Endothelial cell of umbilical vein (primary cell): ENCODE measurements around the gene ZBTB20. TPM values are rescaled to one million over a fixed set of nuclear protein-coding genes. Genes with fewer than 3 reads are reported as not detected.

Experiments used
- BruUV-seq: library from RNA; stranded (reverse); fragments of 400-500 nt; replicated peaks from 2 replicates; lab custom pipeline; 2021; lab: Mats Ljungman, UMichigan
- CTCF ChIA-PET: fragments of 300-600, 350-600 bp; sonication (Branson Sonifier 250); formaldehyde crosslinking; loops from one replicate; lab custom pipeline; 2021; ENCODE audit warnings: antibody characterized with exemption, inconsistent platforms; lab: Charles Lee
- POLR2A ChIA-PET: fragments of 300-600, 350-600 bp; sonication (Branson Sonifier 250); formaldehyde crosslinking; loops from one replicate; lab custom pipeline; 2021; ENCODE audit warnings: antibody characterized with exemption, inconsistent platforms; lab: Charles Lee
- DNase-seq: peaks from one replicate; pipeline ENCODE4 v3.0.0-alpha.2; 2011; ENCODE audit warnings: low read depth, low spot score
- FAIRE-seq: peaks from 2 replicates; lab custom pipeline; 2011; peaks lifted over from hg19 to GRCh38; lab: Jason Lieb, UNC
- H2AFZ ChIP-seq: 2 replicates; pipeline ENCODE4 v1.6.0; 2012; ENCODE audit warnings: low read depth, low read length, control low read depth, inconsistent platforms
- H3K27ac ChIP-seq: 2 replicates; pipeline ENCODE4 v1.5.1; 2011; ENCODE audit warnings: low read depth, mild to moderate bottlenecking, control low read depth, low read length, moderate library complexity; ENCODE audit not compliant: insufficient read depth
- H3K27me3 ChIP-seq, 2 experiments: 2 replicates each; pipeline versions ENCODE4 v1.6.0 to v1.6.1; 2011; ENCODE audit warnings: low read length in 2 of 2, mixed read lengths in 1 of 2; ENCODE audit not compliant: control insufficient read depth in 2 of 2, insufficient read depth in 2 of 2
- H3K36me3 ChIP-seq, 2 experiments: 2 replicates in 1 of 2; 3 replicates in 1 of 2; pipeline ENCODE4 v1.5.1; 2011; ENCODE audit warnings: low read length in 2 of 2, mild to moderate bottlenecking in 1 of 2, moderate library complexity in 1 of 2; ENCODE audit not compliant: control insufficient read depth in 2 of 2, insufficient read depth in 2 of 2; ENCODE audit errors: extremely low read depth in 1 of 2
- H3K4me1 ChIP-seq: 3 replicates; pipeline ENCODE4 v1.5.1; 2011; ENCODE audit warnings: mild to moderate bottlenecking, low read length; ENCODE audit not compliant: control insufficient read depth, insufficient read depth; ENCODE audit errors: extremely low read depth
- H3K4me2 ChIP-seq: 2 replicates; pipeline ENCODE4 v1.6.1; 2011; ENCODE audit warnings: low read length, control low read depth, mixed read lengths; ENCODE audit not compliant: insufficient read depth
- H3K4me3 ChIP-seq, 3 experiments: fragments of 200-600 bp in 1 of 3; sonication (generic), shearing (Covaris generic) in 1 of 3; replicated peaks in 1 of 3; 2 replicates each; pipeline ENCODE4 v1.5.1; 2011 to 2016; ENCODE audit warnings: control low read depth in 3 of 3, low read length in 3 of 3, mild to moderate bottlenecking in 2 of 3, inconsistent platforms in 1 of 3, low read depth in 1 of 3, moderate library complexity in 1 of 3; ENCODE audit not compliant: insufficient read depth in 1 of 3
- H3K79me2 ChIP-seq: 2 replicates; pipeline ENCODE4 v1.6.0; 2012; ENCODE audit warnings: low read length, inconsistent platforms; ENCODE audit not compliant: control insufficient read depth, insufficient read depth
- H3K9ac ChIP-seq: replicated peaks from 2 replicates; pipeline ENCODE3; 2011; ENCODE audit warnings: low read length, control low read depth; ENCODE audit not compliant: insufficient read depth; ENCODE audit errors: extremely low read depth
- H3K9me1 ChIP-seq: replicated peaks from 3 replicates; pipeline ENCODE4 v1.6.0; 2011; ENCODE audit warnings: mild to moderate bottlenecking, low read length; ENCODE audit not compliant: control insufficient read depth, insufficient read depth; ENCODE audit errors: extremely low read depth
- H3K9me3 ChIP-seq: replicated peaks from 2 replicates; pipeline ENCODE4 v1.5.1; 2012; ENCODE audit warnings: low read length, inconsistent platforms; ENCODE audit not compliant: control insufficient read depth, insufficient read depth
- H4K20me1 ChIP-seq: replicated peaks from 2 replicates; pipeline ENCODE3; 2011; ENCODE audit warnings: mild to moderate bottlenecking, low read length; ENCODE audit not compliant: control insufficient read depth, insufficient read depth; ENCODE audit errors: extremely low read depth
- EZH2 ChIP-seq: IDR thresholded peaks from 2 replicates; pipeline ENCODE4 v1.6.1; 2012; ENCODE audit warnings: borderline replicate concordance, low read depth, mild to moderate bottlenecking, moderate library complexity, low read length, inconsistent platforms; ENCODE audit not compliant: severe bottlenecking
- FOS ChIP-seq: IDR thresholded peaks from 2 replicates; pipeline ENCODE4 v1.6.1; 2011; ENCODE audit warnings: mild to moderate bottlenecking, low read length, moderate library complexity, borderline replicate concordance; ENCODE audit not compliant: insufficient read depth
- GATA2 ChIP-seq: IDR thresholded peaks from 2 replicates; pipeline ENCODE4 v1.7.0; 2011; ENCODE audit warnings: low read depth, mild to moderate bottlenecking, moderate library complexity, mixed read lengths, low read length; ENCODE audit not compliant: insufficient read length, insufficient read depth
- JUN ChIP-seq: IDR thresholded peaks from 2 replicates; pipeline ENCODE4 v1.6.1; 2011; ENCODE audit warnings: borderline replicate concordance, low read depth; ENCODE audit not compliant: insufficient read length, insufficient read depth
- MAX ChIP-seq: IDR thresholded peaks from 2 replicates; pipeline ENCODE4 v1.6.1; 2011; ENCODE audit not compliant: insufficient read depth, insufficient read length
- MYC ChIP-seq: IDR thresholded peaks from one replicate; pipeline ENCODE4 v1.6.1; 2011; ENCODE audit warnings: mild to moderate bottlenecking, low read depth, low read length
- POLR2A ChIP-seq: IDR thresholded peaks from 2 replicates; pipeline ENCODE4 v1.6.1; 2012; ENCODE audit warnings: low read depth, mild to moderate bottlenecking, control low read depth, low read length
- POLR2AphosphoS5 ChIP-seq: IDR thresholded peaks from 2 replicates; pipeline ENCODE4 v1.6.1; 2012; ENCODE audit warnings: low read depth, mild to moderate bottlenecking, control low read depth, low read length, moderate library complexity; ENCODE audit not compliant: insufficient read depth
- dilution Hi-C: fragments of 300-500 bp; cut with MboI; formaldehyde crosslinking; loops from one replicate; pipeline ENCODE4 v1.15.0; 2019; ENCODE audit warnings: low sequenced_read_pairs; ENCODE audit not compliant: extremely low pct_ligation_motif_present
- intact Hi-C: fragments of 100-400 bp; cut with micrococcal nuclease; formaldehyde crosslinking; loops from one replicate; pipeline ENCODE4 v1.10.0; 2022
- polyA plus RNA-seq, 4 experiments: library from polyadenylated mRNA; depleted of rRNA in 3 of 4; stranded (reverse) in 3 of 4; unstranded in 1 of 4; fragments of >200 nt; gene quantifications; 2 replicates each; pipeline versions ENCODE4 v1.2.1 to v1.2.3, GENCODE V29; 2011 to 2012; ENCODE audit warnings: missing spikeins in 1 of 4
- total RNA-seq: library from RNA; stranded (reverse); gene quantifications from 2 replicates; pipeline ENCODE4 v1.2.3, GENCODE V29; 2021
- TF ChIP-seq, protein P1 (sequence below), 2 donors: IDR thresholded peaks; 1 replicate in 1 of 2; 2 replicates in 1 of 2; pipeline ENCODE4 v1.5.1; 2011; ENCODE audit warnings: low read length in 2 of 2, mild to moderate bottlenecking in 2 of 2, moderate library complexity in 2 of 2, control low read depth in 1 of 2, inconsistent platforms in 1 of 2, low read depth in 1 of 2; ENCODE audit not compliant: insufficient read depth in 1 of 2; ENCODE audit errors: extremely low read depth in 1 of 2

Gene ZBTB20
- total and polyA plus RNA-seq, 2 donors (not counting 3 experiments of a cell fraction or from before 2014, with no cell fraction given), result 2.1 to 20.5 TPM

DNA sequence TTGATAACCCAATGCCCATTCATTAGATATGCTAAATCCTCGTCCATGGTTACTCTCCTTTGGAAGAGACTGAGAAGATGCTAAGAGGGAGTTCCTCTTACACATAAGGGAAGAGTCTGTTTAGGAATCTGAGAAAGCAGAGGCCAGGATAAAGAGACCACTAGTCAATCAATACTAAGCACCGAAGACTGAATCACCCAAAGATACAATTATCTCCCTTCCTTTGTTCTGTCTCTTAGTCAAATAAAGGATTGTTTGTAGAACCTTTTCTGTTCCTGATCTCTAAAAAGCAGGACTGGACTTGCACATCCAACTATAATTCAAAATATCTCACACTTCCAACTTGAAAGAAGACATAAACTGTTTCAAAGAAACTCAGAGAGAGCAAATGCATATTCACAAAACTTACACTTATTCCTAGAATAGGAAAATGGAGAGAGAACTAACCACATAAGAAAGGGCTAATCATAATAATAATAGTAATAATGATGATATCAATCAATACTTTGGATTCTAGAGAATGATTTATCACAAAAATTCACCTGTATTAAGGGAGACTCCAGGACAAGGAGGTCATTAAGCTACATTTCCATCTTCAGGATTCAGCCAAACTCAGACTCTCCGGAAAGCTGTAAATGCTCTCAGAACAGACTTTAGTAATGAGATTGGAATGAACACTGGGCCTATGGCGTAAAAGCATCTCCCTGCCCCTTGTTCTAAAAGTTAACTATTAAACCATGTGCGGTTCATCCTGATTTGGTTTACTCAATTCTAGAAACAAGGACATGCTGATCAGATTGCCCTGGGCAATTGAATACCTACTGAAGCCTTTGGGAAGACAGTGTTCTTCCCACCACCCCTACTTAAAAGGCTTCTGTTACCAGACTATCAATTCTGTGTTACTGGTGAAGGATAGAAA, 401.5 kb downstream of the ZBTB20 start:
- intact Hi-C loops, result no loop called here
- TF ChIP-seq, protein P1, sequence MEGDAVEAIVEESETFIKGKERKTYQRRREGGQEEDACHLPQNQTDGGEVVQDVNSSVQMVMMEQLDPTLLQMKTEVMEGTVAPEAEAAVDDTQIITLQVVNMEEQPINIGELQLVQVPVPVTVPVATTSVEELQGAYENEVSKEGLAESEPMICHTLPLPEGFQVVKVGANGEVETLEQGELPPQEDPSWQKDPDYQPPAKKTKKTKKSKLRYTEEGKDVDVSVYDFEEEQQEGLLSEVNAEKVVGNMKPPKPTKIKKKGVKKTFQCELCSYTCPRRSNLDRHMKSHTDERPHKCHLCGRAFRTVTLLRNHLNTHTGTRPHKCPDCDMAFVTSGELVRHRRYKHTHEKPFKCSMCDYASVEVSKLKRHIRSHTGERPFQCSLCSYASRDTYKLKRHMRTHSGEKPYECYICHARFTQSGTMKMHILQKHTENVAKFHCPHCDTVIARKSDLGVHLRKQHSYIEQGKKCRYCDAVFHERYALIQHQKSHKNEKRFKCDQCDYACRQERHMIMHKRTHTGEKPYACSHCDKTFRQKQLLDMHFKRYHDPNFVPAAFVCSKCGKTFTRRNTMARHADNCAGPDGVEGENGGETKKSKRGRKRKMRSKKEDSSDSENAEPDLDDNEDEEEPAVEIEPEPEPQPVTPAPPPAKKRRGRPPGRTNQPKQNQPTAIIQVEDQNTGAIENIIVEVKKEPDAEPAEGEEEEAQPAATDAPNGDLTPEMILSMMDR (IDR thresholded peaks at IDR 0.05; ENCODE audit: extremely low read depth in 1 of 2, insufficient read depth in 1 of 2, low read depth in 1 of 2, low read length in 2 of 2), result no peak
- TF ChIP-seq POLR2AphosphoS5 (no peak), MYC (no peak), FOS (no peak), EZH2 (no peak), MAX (no peak), GATA2 (no peak), POLR2A (no peak), JUN (no peak)
- Histone ChIP-seq H3K4me1 (no peaks in the 10 kb centered on the region), H2AFZ (no peak overlapping the region), H4K20me1 (no peaks in the 10 kb centered on the region), H3K36me3 (no peaks in the 10 kb centered on the region), H3K4me3 (no peak overlapping the region), H3K4me2 (no peak overlapping the region), H3K9me3 (no peaks in the 10 kb centered on the region), H3K9ac (no peak overlapping the region), H3K27me3 (no peaks in the 10 kb centered on the region), H3K79me2 (no peaks in the 10 kb centered on the region), H3K9me1 (no peaks in the 10 kb centered on the region), H3K27ac (no peak overlapping the region)
- FAIRE-seq (no peak), DNase-seq (no peak)
- no TSS peak for BruUV-seq
- dilution Hi-C loops, result no loop called here
- POLR2A ChIA-PET, result no interaction called here
- CTCF ChIA-PET, result no interaction called here
